ENCODE results near the gene MACROD2.

DNA sequence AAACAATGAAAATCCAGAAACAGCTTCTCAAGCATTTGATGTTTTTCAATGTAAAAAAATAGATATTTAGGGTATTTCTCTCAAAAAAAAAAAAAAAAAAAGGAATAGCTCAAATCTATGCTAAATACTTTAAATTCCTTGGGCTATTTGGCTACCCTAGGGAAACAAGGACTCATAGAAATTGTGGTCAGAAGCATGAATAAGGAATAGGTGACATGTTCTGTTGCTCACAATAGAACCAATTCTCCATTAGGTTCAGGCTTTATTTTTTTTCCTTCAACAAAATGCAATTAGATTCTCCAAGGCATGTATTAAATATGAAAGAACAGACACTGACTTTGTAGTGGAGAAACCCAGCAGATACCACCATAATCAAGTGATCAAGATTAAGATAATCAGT is 1246.4 kb downstream of the MACROD2 start:
- TF ChIP-seq, protein P1, sequence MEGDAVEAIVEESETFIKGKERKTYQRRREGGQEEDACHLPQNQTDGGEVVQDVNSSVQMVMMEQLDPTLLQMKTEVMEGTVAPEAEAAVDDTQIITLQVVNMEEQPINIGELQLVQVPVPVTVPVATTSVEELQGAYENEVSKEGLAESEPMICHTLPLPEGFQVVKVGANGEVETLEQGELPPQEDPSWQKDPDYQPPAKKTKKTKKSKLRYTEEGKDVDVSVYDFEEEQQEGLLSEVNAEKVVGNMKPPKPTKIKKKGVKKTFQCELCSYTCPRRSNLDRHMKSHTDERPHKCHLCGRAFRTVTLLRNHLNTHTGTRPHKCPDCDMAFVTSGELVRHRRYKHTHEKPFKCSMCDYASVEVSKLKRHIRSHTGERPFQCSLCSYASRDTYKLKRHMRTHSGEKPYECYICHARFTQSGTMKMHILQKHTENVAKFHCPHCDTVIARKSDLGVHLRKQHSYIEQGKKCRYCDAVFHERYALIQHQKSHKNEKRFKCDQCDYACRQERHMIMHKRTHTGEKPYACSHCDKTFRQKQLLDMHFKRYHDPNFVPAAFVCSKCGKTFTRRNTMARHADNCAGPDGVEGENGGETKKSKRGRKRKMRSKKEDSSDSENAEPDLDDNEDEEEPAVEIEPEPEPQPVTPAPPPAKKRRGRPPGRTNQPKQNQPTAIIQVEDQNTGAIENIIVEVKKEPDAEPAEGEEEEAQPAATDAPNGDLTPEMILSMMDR (IDR thresholded peaks at IDR 0.05), result no peak
- TF ChIP-seq ZFX (IDR thresholded peaks at IDR 0.05; ENCODE audit: borderline replicate concordance), result no peak
